Right cardiac atrium (tissue), 5 donors: ENCODE data around the gene MAPK12. TPM values are rescaled to one million over a fixed set of nuclear protein-coding genes. Genes with fewer than 3 reads are reported as not detected.
"Not testable (repeated sequence)": the region's sequence is repeated elsewhere in the genome, so short reads cannot be mapped to it uniquely, and the experiment has no call there.

Experiments used
- ATAC-seq, 2 donors: fragments of 200-7000 bp; cut with Tn5 transposase; one replicate each; pipeline versions ENCODE4 v1.8.0 to v1.9.1; 2020; ENCODE audit warnings: moderate library complexity in 2 of 2, mild to moderate bottlenecking in 1 of 2
- DNase-seq, 3 donors: peaks; one replicate each; pipeline ENCODE4 v3.0.0-alpha.2; 2020
- H3K27ac ChIP-seq: one replicate; pipeline ENCODE4 v1.5.1; 2013; ENCODE audit warnings: mild to moderate bottlenecking, low read length, control low read depth, moderate library complexity
- H3K27me3 ChIP-seq: one replicate; pipeline ENCODE4 v1.6.1; 2013; ENCODE audit not compliant: control insufficient read depth, insufficient read depth
- H3K4me1 ChIP-seq: one replicate; pipeline ENCODE4 v1.6.1; 2013; ENCODE audit warnings: low read length; ENCODE audit not compliant: control insufficient read depth, insufficient read depth
- H3K4me3 ChIP-seq: one replicate; pipeline ENCODE4 v1.5.1; 2013; ENCODE audit warnings: low read length, control low read depth
- H3K9me3 ChIP-seq: one replicate; pipeline ENCODE4 v1.6.1; 2013; ENCODE audit warnings: low read length; ENCODE audit not compliant: control insufficient read depth
- WGBS: extraction: QIAGEN DNeasy Blood & Tissue Kit; methylation state at CpG from one replicate; pipeline ENCODE4 v1.1.7; 2013; 5-methylcytosine and 5-hydroxymethylcytosine counted together
- intact Hi-C, 4 donors: fragments of 100-400 bp; cut with DNase I; formaldehyde crosslinking; loops; one replicate each; pipeline versions ENCODE4 v1.11.0 to v1.14.0; 2022 to 2023
- polyA plus RNA-seq: library from polyadenylated mRNA; stranded (reverse); fragments of 200-250 nt; gene quantifications from one replicate; pipeline ENCODE4 v1.2.3, GENCODE V29; 2013
- total RNA-seq, 4 donors: library from RNA; stranded (reverse); fragmentation: NEBNext Ultra II Directional; extraction: Animal tissue kit (Norgen Biotek cat#: 25700); gene quantifications; one replicate each; pipeline ENCODE4 v1.2.1, GENCODE V29; 2021
- donor health status: healthy with polysubstance abuse.
- donor health status: DM: no; HTN: yes; CAD: no.
- donor health status: DM: no; HTN: no; CAD: no.
- donor health status: DM: no; HTN: yes; CAD: no; lungs with severe emphysema.
- donor health status: DM: yes; HTN: yes; CAD: no.

MAPK12 gene
- total and polyA plus RNA-seq, 5 donors, result 10.5 to 15.2 (median 11.5) TPM

DNA sequence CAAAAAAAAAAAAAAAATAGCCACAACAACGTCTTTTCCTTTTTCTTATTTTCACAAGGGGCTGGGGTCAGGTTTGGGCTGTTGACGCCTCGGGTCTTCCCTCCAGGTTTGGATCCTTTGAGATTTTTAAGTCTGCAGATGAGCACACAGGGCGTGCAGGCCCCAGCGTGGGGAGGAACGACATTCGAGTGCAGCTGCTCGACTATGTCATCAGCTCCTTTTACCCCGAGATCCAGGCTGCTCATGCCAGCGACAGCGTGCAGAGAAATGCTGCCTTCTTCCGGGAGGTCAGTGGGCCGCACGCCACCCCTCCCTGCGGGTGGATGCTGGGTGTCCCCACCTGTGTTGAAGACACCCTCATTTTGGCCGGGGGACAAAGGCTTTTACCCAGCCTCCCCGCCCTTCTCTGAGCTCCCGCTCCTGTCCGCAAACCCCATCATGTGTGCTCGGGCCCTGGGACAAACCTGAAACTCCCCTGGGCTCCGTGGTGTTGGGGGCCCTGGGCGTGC lies 53.0 kb downstream of the MAPK12 start:
- Histone ChIP-seq H3K4me1 (no peaks in the 10 kb centered on the region), H3K27ac (no peak overlapping the region), H3K9me3 (no peaks in the 10 kb centered on the region), H3K27me3 (no peaks in the 10 kb centered on the region), H3K4me3 (no peak overlapping the region)
- ATAC-seq, result no peak
- WGBS, result 84% methylated on average over 22 of the region's 22 CpGs
- intact Hi-C loops, result loop anchor here in 2 of 4 donors (5.0 kb wide), 1 partner anchor 61 kb away; no protein-coding TSS in a partner anchor
- no peak for DNase-seq

DNA sequence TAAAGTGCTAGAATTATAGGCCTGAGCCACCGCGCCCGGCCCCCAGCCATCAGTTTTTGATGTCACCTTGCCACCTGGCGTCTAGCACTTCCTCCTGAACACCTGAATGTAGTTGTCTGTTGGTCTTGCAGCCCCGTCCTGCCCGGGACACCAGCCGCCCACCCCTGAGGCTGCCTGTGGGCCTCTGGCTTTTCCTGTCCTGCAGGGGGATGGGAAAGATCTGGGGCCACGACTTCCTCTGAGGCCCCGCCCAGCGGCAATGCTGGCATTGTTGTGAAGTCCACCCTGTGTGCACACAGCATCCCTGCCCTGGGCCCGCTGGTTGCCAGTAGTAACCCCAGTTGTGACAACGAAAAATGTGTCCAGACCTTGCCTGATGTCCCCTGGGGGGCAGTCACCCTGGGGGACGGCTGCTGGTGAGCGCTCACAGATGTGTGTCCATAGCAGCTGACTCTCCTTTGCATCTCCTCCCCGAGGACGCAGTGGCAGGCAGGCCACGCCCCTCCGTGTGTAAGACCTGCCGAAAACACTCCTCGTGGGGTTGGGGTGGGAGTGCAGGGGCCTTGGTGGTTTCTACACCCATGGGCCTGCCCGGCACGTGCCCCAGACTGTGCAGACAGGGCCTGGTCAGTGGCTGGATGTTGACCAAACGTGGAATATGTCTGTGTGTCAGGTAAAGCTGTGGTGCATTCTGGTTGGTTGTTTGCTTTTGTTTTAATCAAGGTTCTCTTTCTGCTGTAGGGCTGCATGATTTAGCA lies 53.9 kb downstream of the MAPK12 start:
- H3K27ac ChIP-seq, result no peak overlapping the region
- DNase-seq (peak; percentile 37 to 72 (median 69)), ATAC-seq (peak in 1 of 2 donors; percentile 6)
- WGBS, result 65% methylated on average over 23 of the region's 23 CpGs
- intact Hi-C loops, result loop anchor here in 3 of 4 donors (2.0 to 5.0 kb wide), 2 partner anchors 59 to 60 kb away; no protein-coding TSS in a partner anchor
- H3K4me1 ChIP-seq, result no peaks in the 10 kb centered on the region
- no peak overlapping the region for H3K4me3 ChIP-seq
- H3K9me3 ChIP-seq, result no peaks in the 10 kb centered on the region
- no peaks in the 10 kb centered on the region for H3K27me3 ChIP-seq

DNA sequence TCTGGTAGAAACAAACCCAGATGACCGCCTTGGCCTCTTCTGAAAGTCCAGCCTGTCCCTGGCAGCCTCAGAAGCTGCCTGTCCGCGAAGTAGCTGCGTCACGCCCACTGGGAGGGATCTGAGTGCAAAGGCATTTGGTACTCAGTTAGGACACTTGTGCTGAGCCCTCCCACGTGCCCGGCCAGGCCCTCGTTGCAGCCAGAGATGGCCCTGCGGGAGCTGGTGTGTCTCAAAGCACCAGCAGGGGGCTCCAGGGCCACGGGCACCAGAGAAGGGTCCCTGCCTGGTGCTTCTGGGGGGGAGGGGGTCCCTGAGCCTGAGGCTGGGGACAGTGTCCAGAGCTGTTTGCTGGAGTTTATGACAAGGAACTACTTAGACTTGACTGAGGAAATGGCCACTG lies 54.9 kb downstream of the MAPK12 start:
- 23% methylated on average over 10 of the region's 10 CpGs for WGBS
- ATAC-seq (peak; percentile 68 to 76), DNase-seq (peak; percentile 82 to 90 (median 89))
- no peak overlapping the region for H3K4me3 ChIP-seq
- no peaks in the 10 kb centered on the region for H3K9me3 ChIP-seq
- intact Hi-C loops, result loop anchor here in 3 of 4 donors (2.0 to 5.0 kb wide), 2 partner anchors 58 to 59 kb away; no protein-coding TSS in a partner anchor
- peaks cover 2% of the 10 kb centered on the region for H3K4me1 ChIP-seq
- peak overlapping the region; percentile 1 for H3K27ac ChIP-seq
- no peaks in the 10 kb centered on the region for H3K27me3 ChIP-seq

DNA sequence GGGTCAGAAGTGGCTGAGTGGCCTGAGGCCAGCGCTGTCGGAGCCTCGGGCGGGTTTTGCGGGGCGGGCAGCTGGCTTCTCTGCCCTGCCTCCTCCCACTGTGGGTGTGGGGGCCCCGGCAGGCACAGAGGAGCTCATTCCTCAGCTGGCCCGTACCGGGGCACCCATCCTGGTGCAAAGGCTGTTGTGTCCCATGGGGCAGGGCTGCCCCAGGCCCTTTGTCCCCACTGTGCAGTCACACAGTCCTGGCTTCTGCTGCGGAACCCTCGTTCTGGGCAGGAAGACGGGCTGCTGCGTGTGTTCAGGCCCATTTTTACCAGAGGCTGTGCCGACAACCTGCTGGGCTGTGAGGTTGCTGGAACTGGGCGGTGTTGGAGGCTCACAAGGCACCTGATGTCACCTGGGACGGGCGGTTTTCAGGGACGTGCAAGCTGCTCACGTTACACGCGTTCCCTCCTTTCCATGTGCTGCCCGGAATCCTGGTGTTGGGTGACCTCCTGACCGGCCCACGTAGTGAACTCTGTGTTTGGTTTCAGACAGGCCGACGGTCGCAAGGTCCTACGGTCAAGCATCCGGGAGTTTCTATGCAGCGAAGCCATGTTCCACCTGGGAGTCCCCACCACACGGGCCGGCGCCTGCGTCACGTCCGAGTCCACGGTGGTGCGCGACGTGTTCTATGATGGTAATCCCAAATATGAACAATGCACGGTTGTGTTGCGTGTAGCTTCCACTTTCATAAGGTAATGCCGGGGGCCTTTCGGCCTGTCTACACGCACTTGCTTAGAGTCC lies 55.5 kb downstream of the MAPK12 start:
- peaks cover 2% of the 10 kb centered on the region for H3K4me1 ChIP-seq
- H3K27me3 ChIP-seq, result no peaks in the 10 kb centered on the region
- DNase-seq (peak; percentile 18 to 61 (median 55)), ATAC-seq (no peak)
- H3K9me3 ChIP-seq, result no peaks in the 10 kb centered on the region
- H3K27ac ChIP-seq, result peak overlapping the region; percentile 1
- 87% methylated on average over 45 of the region's 45 CpGs for WGBS
- intact Hi-C loops, result loop anchor here in 3 of 4 donors (2.0 to 5.0 kb wide), 2 partner anchors 57 to 59 kb away; no protein-coding TSS in a partner anchor
- H3K4me3 ChIP-seq, result no peak overlapping the region

DNA sequence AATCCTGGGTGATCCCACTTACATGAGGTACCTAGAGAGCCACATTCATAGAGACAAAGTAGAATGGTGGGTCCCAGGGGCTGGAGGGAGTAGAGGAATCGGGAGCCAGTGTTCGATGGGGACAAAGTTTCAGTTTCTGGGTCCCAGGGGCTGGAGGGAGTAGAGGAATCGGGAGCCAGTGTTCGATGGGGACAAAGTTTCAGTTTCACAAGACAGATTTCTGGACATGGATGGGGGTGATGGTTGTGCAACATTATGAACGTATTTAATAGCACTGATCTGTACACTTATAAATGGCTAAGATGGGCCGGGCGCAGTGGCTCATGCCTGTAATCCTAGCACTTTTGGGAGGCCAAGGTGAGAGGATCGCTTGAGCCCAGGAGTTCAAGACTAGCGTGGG lies 56.5 kb downstream of the MAPK12 start:
- ATAC-seq, H3K9me3 ChIP-seq, H3K4me3 ChIP-seq, H3K27me3 ChIP-seq, H3K4me1 ChIP-seq, H3K27ac ChIP-seq: not testable (repeated sequence)
- DNase-seq, result peak in 1 of 3 donors; percentile 6
- 86% methylated on average over 9 of the region's 9 CpGs for WGBS
- intact Hi-C loops, result loop anchor here in 2 of 4 donors (5.0 kb wide), 1 partner anchor 58 kb away; no protein-coding TSS in a partner anchor

DNA sequence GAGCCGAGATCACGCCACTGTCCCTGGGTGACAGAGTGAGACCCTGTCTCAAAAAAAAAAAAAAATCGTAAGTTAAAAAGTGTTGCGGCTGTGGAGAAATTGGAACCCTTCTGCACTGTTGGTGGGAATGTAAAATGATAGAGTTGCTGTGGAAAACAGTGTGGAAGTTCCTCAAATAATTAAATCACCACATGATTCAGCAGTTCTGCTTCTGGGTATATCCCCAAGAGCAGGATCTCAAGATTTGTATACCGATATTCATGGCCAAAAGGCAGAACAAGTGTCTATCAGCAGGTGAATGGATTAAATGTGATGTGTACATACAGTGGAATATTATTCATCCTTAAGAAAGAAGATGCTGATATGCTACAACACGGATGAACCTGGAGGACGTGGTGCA lies 56.9 kb downstream of the MAPK12 start:
- no peaks in the 10 kb centered on the region for H3K9me3 ChIP-seq
- no peak for ATAC-seq
- no peak for DNase-seq
- no peak overlapping the region for H3K27ac ChIP-seq
- no peak overlapping the region for H3K4me3 ChIP-seq
- H3K4me1 ChIP-seq, result peaks cover 2% of the 10 kb centered on the region
- WGBS, result 90% methylated on average over 7 of the region's 7 CpGs
- H3K27me3 ChIP-seq, result no peaks in the 10 kb centered on the region
- intact Hi-C loops, result no loop called here

DNA sequence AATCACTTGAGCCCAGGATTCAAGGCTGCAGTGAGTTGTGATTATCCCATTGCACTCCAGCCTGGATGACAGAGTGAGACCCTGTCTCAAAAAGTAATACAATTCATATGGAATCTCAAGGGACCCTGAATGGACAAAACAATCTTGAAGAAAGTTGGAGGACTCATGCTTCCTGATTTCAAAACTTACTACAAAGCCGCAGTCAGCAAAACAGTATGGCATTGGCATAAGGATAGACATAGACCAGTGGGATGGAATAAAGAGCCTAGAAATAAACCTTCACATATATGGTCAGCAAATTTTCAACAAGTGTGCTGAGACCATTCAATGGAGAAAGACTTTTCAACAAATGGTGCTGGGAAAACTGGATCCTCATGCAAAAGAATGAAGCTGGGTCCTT lies 58.2 kb downstream of the MAPK12 start:
- no peak overlapping the region for H3K4me3 ChIP-seq
- H3K4me1 ChIP-seq, result peaks cover 2% of the 10 kb centered on the region
- intact Hi-C loops, result no loop called here

More for the DNA sequence above, 58.2 kb downstream of the MAPK12 start:
- no peak for ATAC-seq
- no peaks in the 10 kb centered on the region for H3K27me3 ChIP-seq
- no peak for DNase-seq
- H3K27ac ChIP-seq, result no peak overlapping the region
- no peaks in the 10 kb centered on the region for H3K9me3 ChIP-seq
- 100% methylated on average over 1 of the region's 1 CpG for WGBS

Other genes starting within 250 kb of the MAPK12 start
- under 1 TPM in 1 of 4 donors, not detected in 3; 0.06 TPM for gene IL17REL, start 248.9 kb downstream of the MAPK12 start, total RNA-seq
- gene IL17REL, start 248.9 kb downstream of the MAPK12 start, polyA plus RNA-seq, result not detected
- gene TTLL8, start 203.4 kb downstream of the MAPK12 start, total RNA-seq, result not detected
- not detected for gene TTLL8, start 203.4 kb downstream of the MAPK12 start, polyA plus RNA-seq
- gene MLC1, start 176.3 kb downstream of the MAPK12 start, total RNA-seq, result under 1 TPM in 3 of 4 donors, not detected in 1; 0.14 to 0.71 (median 0.14) TPM
- gene MLC1, start 176.3 kb downstream of the MAPK12 start, polyA plus RNA-seq, result 1.2 TPM
- gene MOV10L1, start 171.7 kb downstream of the MAPK12 start, total RNA-seq, result under 1 TPM; 0.29 to 0.62 (median 0.53) TPM
- 0.63 TPM for gene MOV10L1, start 171.7 kb downstream of the MAPK12 start, polyA plus RNA-seq
- gene PANX2, start 91.0 kb downstream of the MAPK12 start, total RNA-seq, result 1 to 10 TPM in 2 of 4 donors, under 1 TPM in 2; 0.43 to 2.1 (median 1.3) TPM
- 0.68 TPM for gene PANX2, start 91.0 kb downstream of the MAPK12 start, polyA plus RNA-seq
- gene TRABD, start 75.8 kb downstream of the MAPK12 start, total RNA-seq, result 10 to 100 TPM; 16.7 to 23.2 (median 20.7) TPM
- gene TRABD, start 75.8 kb downstream of the MAPK12 start, polyA plus RNA-seq, result 25.5 TPM
- 10 to 100 TPM; 14.6 to 16.3 (median 15.3) TPM for gene SELENOO, start 60.7 kb downstream of the MAPK12 start, total RNA-seq
- gene SELENOO, start 60.7 kb downstream of the MAPK12 start, polyA plus RNA-seq, result 17.1 TPM
- 10 to 100 TPM; 20.6 to 22.8 (median 22.6) TPM for gene TUBGCP6, start 16.7 kb downstream of the MAPK12 start, total RNA-seq
- 20.4 TPM for gene TUBGCP6, start 16.7 kb downstream of the MAPK12 start, polyA plus RNA-seq
- 10 to 100 TPM in 2 of 4 donors, 1 to 10 TPM in 2; 8.7 to 13.5 (median 11.6) TPM for gene HDAC10, start 10.4 kb downstream of the MAPK12 start, total RNA-seq
- gene HDAC10, start 10.4 kb downstream of the MAPK12 start, polyA plus RNA-seq, result 11.6 TPM
- gene MAPK11, start 8.7 kb upstream of the MAPK12 start, total RNA-seq, result 1 to 10 TPM; 6.4 to 7.9 (median 7.4) TPM
- gene MAPK11, start 8.7 kb upstream of the MAPK12 start, polyA plus RNA-seq, result 8.8 TPM
- gene PLXNB2, start 46.0 kb upstream of the MAPK12 start, total RNA-seq, result 100 to 1,000 TPM in 1 of 4 donors, 10 to 100 TPM in 3; 80.7 to 110 (median 90.6) TPM
- gene PLXNB2, start 46.0 kb upstream of the MAPK12 start, polyA plus RNA-seq, result 60.0 TPM
- gene DENND6B, start 65.3 kb upstream of the MAPK12 start, total RNA-seq, result 1 to 10 TPM; 2.0 to 3.1 (median 2.5) TPM
- 2.4 TPM for gene DENND6B, start 65.3 kb upstream of the MAPK12 start, polyA plus RNA-seq
- 10 to 100 TPM; 40.1 to 50.2 (median 44.6) TPM for gene PPP6R2, start 81.6 kb upstream of the MAPK12 start, total RNA-seq
- gene PPP6R2, start 81.6 kb upstream of the MAPK12 start, polyA plus RNA-seq, result 36.2 TPM
- 10 to 100 TPM; 50.3 to 54.8 (median 53.9) TPM for gene SBF1, start 213.4 kb upstream of the MAPK12 start, total RNA-seq
- 39.2 TPM for gene SBF1, start 213.4 kb upstream of the MAPK12 start, polyA plus RNA-seq
- gene ADM2, start 219.9 kb upstream of the MAPK12 start, total RNA-seq, result under 1 TPM in 2 of 4 donors, not detected in 2; 0.11 to 0.32 TPM
- 0.05 TPM for gene ADM2, start 219.9 kb upstream of the MAPK12 start, polyA plus RNA-seq
- gene MIOX, start 225.2 kb upstream of the MAPK12 start, total RNA-seq, result not detected
- gene MIOX, start 225.2 kb upstream of the MAPK12 start, polyA plus RNA-seq, result not detected
- 10 to 100 TPM; 32.2 to 33.7 (median 33.3) TPM for gene LMF2, start 246.0 kb upstream of the MAPK12 start, total RNA-seq
- 29.0 TPM for gene LMF2, start 246.0 kb upstream of the MAPK12 start, polyA plus RNA-seq
- gene NCAPH2, start 246.5 kb upstream of the MAPK12 start, total RNA-seq, result 10 to 100 TPM; 23.3 to 35.0 (median 28.6) TPM
- 29.1 TPM for gene NCAPH2, start 246.5 kb upstream of the MAPK12 start, polyA plus RNA-seq